ENCODE data around the gene FGF3. TPM values are rescaled to one million over a fixed set of nuclear protein-coding genes. Genes with fewer than 3 reads are reported as not detected.

The FGF3 gene
- total RNA-seq, 1 experiment from 2014 or later, result not detected

GRCh38 chr11:69863544-69864200, 44.5 kb upstream of the FGF3 start:
- no TSS peak for BruUV-seq (replicated peaks)
- H3K4me1 ChIP-seq (ENCODE audit: insufficient read depth, low read length), result peaks cover 15% of the 10 kb centered on the region
- no peaks in the 10 kb centered on the region for H3F3A ChIP-seq (ENCODE audit: low read length, unreplicated experiment)
- ChIA-PET CTCF (no interaction called here), POLR2A (ENCODE audit: unreplicated experiment) (no interaction called here)
- intact Hi-C loops (cut with micrococcal nuclease), result no loop called here
- H4K20me1 ChIP-seq (ENCODE audit: low read length), result no peaks in the 10 kb centered on the region
- H3K9ac ChIP-seq (ENCODE audit: low read length), result no peak overlapping the region
- DNase-seq, result no peak
- no peak overlapping the region for H2AFZ ChIP-seq (ENCODE audit: low read length)
- no peak overlapping the region for H3K27ac ChIP-seq (ENCODE audit: low read length)
- no peak overlapping the region for H3K4me2 ChIP-seq (ENCODE audit: low read length)
- no peaks in the 10 kb centered on the region for H3K9me3 ChIP-seq (ENCODE audit: low read length)
- TF ChIP-seq, protein P1, sequence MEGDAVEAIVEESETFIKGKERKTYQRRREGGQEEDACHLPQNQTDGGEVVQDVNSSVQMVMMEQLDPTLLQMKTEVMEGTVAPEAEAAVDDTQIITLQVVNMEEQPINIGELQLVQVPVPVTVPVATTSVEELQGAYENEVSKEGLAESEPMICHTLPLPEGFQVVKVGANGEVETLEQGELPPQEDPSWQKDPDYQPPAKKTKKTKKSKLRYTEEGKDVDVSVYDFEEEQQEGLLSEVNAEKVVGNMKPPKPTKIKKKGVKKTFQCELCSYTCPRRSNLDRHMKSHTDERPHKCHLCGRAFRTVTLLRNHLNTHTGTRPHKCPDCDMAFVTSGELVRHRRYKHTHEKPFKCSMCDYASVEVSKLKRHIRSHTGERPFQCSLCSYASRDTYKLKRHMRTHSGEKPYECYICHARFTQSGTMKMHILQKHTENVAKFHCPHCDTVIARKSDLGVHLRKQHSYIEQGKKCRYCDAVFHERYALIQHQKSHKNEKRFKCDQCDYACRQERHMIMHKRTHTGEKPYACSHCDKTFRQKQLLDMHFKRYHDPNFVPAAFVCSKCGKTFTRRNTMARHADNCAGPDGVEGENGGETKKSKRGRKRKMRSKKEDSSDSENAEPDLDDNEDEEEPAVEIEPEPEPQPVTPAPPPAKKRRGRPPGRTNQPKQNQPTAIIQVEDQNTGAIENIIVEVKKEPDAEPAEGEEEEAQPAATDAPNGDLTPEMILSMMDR (conservative IDR thresholded peaks at IDR 0.05; ENCODE audit: low read depth, low read length), result no peak
- TF ChIP-seq EZH2 (IDR thresholded peaks at IDR 0.05; ENCODE audit: low read length, unreplicated experiment) (no peak), EZH2phosphoT487 (IDR thresholded peaks at IDR 0.05; ENCODE audit: borderline replicate concordance, low read length) (no peak)
- no peaks in the 10 kb centered on the region for H3K36me3 ChIP-seq (ENCODE audit: low read depth, low read length)
- no peak for ATAC-seq
- no peak overlapping the region for H3K4me3 ChIP-seq (ENCODE audit: low read length)
- no peaks in the 10 kb centered on the region for H3K79me2 ChIP-seq (ENCODE audit: low read length)
- H3K9me2 ChIP-seq (replicated peaks; ENCODE audit: low read length), result no peaks in the 10 kb centered on the region
- H3K27me3 ChIP-seq (ENCODE audit: low read length), result no peaks in the 10 kb centered on the region

- ChIA-PET CTCF (no interaction called here), POLR2A (ENCODE audit: unreplicated experiment) (no interaction called here)
- Histone ChIP-seq H3K79me2 (ENCODE audit: low read length) (no peaks in the 10 kb centered on the region), H3K4me2 (ENCODE audit: low read length) (no peak overlapping the region), H3K36me3 (ENCODE audit: low read depth, low read length) (no peaks in the 10 kb centered on the region), H3K27ac (ENCODE audit: low read length) (no peak overlapping the region), H3K27me3 (ENCODE audit: low read length) (no peaks in the 10 kb centered on the region), H2AFZ (ENCODE audit: low read length) (no peak overlapping the region), H3K9ac (ENCODE audit: low read length) (no peak overlapping the region), H3K9me2 (replicated peaks; ENCODE audit: low read length) (no peaks in the 10 kb centered on the region), H3K4me1 (ENCODE audit: insufficient read depth, low read length) (peaks cover 12% of the 10 kb centered on the region), H3F3A (ENCODE audit: low read length, unreplicated experiment) (no peaks in the 10 kb centered on the region), H3K4me3 (ENCODE audit: low read length) (no peak overlapping the region), H3K9me3 (ENCODE audit: low read length) (no peaks in the 10 kb centered on the region), H4K20me1 (ENCODE audit: low read length) (no peaks in the 10 kb centered on the region)
- TF ChIP-seq EZH2 (IDR thresholded peaks at IDR 0.05; ENCODE audit: low read length, unreplicated experiment) (no peak), EZH2phosphoT487 (IDR thresholded peaks at IDR 0.05; ENCODE audit: borderline replicate concordance, low read length) (no peak)
- TF ChIP-seq, protein P1 (conservative IDR thresholded peaks at IDR 0.05; ENCODE audit: low read depth, low read length), result no peak
- intact Hi-C loops (cut with micrococcal nuclease), result no loop called here
- ATAC-seq, result no peak
- BruUV-seq (replicated peaks), result no TSS peak
- no peak for DNase-seq
Measured at GRCh38 chr11:69862797-69863543, 43.8 kb upstream of the FGF3 start.

DNA sequence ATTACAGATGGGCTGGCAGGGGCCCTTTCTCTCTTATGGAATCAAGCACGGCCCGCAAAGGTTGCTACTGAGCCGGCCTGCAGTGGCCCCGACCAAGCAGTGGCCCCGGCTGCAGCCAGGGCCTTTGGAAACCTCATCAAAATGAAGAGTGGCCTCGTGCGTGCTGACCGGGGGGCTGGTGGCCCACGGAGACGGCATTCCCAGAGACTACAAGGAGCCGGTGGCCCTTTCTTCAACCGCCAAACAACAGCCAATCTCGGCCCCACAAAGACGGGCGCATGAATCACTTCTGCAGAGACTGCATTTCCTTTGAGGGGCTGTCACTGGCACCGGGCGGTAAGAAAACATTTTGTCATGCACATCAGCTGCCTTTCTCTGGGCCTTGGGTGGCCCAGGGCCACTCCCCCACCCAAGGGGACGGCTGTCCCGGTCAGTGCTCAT, 43.1 kb upstream of the FGF3 start:
- ATAC-seq, result no peak
- ChIA-PET CTCF (no interaction called here), POLR2A (ENCODE audit: unreplicated experiment) (no interaction called here)
- Histone ChIP-seq H3K4me1 (ENCODE audit: insufficient read depth, low read length) (peaks cover 5% of the 10 kb centered on the region), H3K27ac (ENCODE audit: low read length) (no peak overlapping the region), H3K4me2 (ENCODE audit: low read length) (no peak overlapping the region), H3K4me3 (ENCODE audit: low read length) (no peak overlapping the region), H4K20me1 (ENCODE audit: low read length) (no peaks in the 10 kb centered on the region), H3K9ac (ENCODE audit: low read length) (no peak overlapping the region), H3F3A (ENCODE audit: low read length, unreplicated experiment) (no peaks in the 10 kb centered on the region), H3K9me2 (replicated peaks; ENCODE audit: low read length) (no peaks in the 10 kb centered on the region), H3K27me3 (ENCODE audit: low read length) (no peaks in the 10 kb centered on the region), H3K79me2 (ENCODE audit: low read length) (no peaks in the 10 kb centered on the region), H3K36me3 (ENCODE audit: low read depth, low read length) (no peaks in the 10 kb centered on the region), H3K9me3 (ENCODE audit: low read length) (no peaks in the 10 kb centered on the region), H2AFZ (ENCODE audit: low read length) (no peak overlapping the region)
- TF ChIP-seq, protein P1 (conservative IDR thresholded peaks at IDR 0.05; ENCODE audit: low read depth, low read length), result no peak
- no peak for TF ChIP-seq EZH2 (IDR thresholded peaks at IDR 0.05; ENCODE audit: low read length, unreplicated experiment)
- no peak for DNase-seq
- intact Hi-C loops (cut with micrococcal nuclease), result no loop called here
- BruUV-seq (replicated peaks), result no TSS peak
